HL-60 (cell line): ENCODE data around the gene PTPRJ.
"Not testable (repeated sequence)": the region's sequence is repeated elsewhere in the genome, so short reads cannot be mapped to it uniquely, and the experiment has no call there.

Experiments used
- DNase-seq, 2 experiments: peaks; one replicate each; pipeline ENCODE4 v3.0.0-alpha.2; 2010 to 2020; ENCODE audit warnings: low read depth in 1 of 2, low spot score in 1 of 2
- H3K27ac ChIP-seq: fragments of 250-450 bp; sonication (Bioruptor Pico); replicated peaks from 2 replicates; pipeline ENCODE4 v1.5.1; 2020; ENCODE audit warnings: mild to moderate bottlenecking, moderate library complexity
- H3K27me3 ChIP-seq: fragments of 250-450 bp; sonication (Bioruptor Pico); 2 replicates; pipeline ENCODE4 v1.5.1; 2021; ENCODE audit warnings: mild to moderate bottlenecking, moderate library complexity; ENCODE audit not compliant: insufficient read depth, poor library complexity, severe bottlenecking
- H3K4me3 ChIP-seq: replicated peaks from 2 replicates; pipeline ENCODE4 v1.5.1; 2011; ENCODE audit warnings: mild to moderate bottlenecking, control low read depth, low read length; ENCODE audit not compliant: insufficient read depth
- CTCF ChIP-seq: IDR thresholded peaks from one replicate; pipeline ENCODE4 v1.5.1; 2011; ENCODE audit warnings: low read length, control low read depth, inconsistent platforms; ENCODE audit not compliant: insufficient read depth
- GABPA ChIP-seq: IDR thresholded peaks from 2 replicates; pipeline ENCODE4 v1.6.1; 2012; ENCODE audit warnings: low read depth
- POLR2AphosphoS5 ChIP-seq: IDR thresholded peaks from 2 replicates; pipeline ENCODE4 v1.6.1; 2012; ENCODE audit warnings: low read depth
- SPI1 ChIP-seq: IDR thresholded peaks from 2 replicates; pipeline ENCODE4 v1.6.1; 2012; ENCODE audit warnings: low read depth, mild to moderate bottlenecking, borderline replicate concordance
- TF ChIP-seq, protein P1 (sequence below): IDR thresholded peaks from 2 replicates; pipeline ENCODE4 v1.6.1; 2012; ENCODE audit warnings: low read depth; ENCODE audit not compliant: insufficient replicate concordance

PTPRJ gene

GRCh38 chr11:48022445-48022844 lies 42.1 kb downstream of the PTPRJ start:
- no peak overlapping the region for H3K4me3 ChIP-seq
- TF ChIP-seq CTCF: no peak
- no peak for TF ChIP-seq POLR2AphosphoS5
- TF ChIP-seq SPI1: no peak; the same call in 1 of the 2 replicates
- TF ChIP-seq, protein P1, sequence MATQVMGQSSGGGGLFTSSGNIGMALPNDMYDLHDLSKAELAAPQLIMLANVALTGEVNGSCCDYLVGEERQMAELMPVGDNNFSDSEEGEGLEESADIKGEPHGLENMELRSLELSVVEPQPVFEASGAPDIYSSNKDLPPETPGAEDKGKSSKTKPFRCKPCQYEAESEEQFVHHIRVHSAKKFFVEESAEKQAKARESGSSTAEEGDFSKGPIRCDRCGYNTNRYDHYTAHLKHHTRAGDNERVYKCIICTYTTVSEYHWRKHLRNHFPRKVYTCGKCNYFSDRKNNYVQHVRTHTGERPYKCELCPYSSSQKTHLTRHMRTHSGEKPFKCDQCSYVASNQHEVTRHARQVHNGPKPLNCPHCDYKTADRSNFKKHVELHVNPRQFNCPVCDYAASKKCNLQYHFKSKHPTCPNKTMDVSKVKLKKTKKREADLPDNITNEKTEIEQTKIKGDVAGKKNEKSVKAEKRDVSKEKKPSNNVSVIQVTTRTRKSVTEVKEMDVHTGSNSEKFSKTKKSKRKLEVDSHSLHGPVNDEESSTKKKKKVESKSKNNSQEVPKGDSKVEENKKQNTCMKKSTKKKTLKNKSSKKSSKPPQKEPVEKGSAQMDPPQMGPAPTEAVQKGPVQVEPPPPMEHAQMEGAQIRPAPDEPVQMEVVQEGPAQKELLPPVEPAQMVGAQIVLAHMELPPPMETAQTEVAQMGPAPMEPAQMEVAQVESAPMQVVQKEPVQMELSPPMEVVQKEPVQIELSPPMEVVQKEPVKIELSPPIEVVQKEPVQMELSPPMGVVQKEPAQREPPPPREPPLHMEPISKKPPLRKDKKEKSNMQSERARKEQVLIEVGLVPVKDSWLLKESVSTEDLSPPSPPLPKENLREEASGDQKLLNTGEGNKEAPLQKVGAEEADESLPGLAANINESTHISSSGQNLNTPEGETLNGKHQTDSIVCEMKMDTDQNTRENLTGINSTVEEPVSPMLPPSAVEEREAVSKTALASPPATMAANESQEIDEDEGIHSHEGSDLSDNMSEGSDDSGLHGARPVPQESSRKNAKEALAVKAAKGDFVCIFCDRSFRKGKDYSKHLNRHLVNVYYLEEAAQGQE: no peak
- TF ChIP-seq GABPA: no peak
- no peak overlapping the region; the same call in 1 of the 2 replicates for H3K27ac ChIP-seq
- DNase-seq: peak in 1 of 2 experiments; percentile 60
- H3K27me3 ChIP-seq: no peaks in the 10 kb centered on the region

DNA sequence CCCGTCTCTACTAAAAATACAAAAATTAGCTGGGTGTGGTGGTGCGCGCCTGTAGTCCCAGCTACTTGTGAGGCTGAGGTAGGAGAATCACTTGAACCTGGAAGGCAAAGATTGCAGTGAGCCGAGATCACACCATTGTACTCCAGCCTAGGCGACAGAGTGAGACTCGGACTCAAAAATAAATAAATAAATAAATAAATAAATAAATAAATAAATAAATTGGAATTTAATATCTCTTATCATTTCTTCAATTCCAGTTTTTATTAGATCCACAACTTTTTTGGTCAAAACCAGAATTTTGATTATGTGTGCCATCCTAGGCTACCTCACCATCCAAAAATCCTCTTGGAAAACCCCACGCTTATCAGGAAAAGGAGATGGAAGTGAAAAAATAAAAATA lies 43.2 kb downstream of the PTPRJ start:
- not testable (repeated sequence) for H3K4me3 ChIP-seq, H3K27ac ChIP-seq, DNase-seq, H3K27me3 ChIP-seq

DNA sequence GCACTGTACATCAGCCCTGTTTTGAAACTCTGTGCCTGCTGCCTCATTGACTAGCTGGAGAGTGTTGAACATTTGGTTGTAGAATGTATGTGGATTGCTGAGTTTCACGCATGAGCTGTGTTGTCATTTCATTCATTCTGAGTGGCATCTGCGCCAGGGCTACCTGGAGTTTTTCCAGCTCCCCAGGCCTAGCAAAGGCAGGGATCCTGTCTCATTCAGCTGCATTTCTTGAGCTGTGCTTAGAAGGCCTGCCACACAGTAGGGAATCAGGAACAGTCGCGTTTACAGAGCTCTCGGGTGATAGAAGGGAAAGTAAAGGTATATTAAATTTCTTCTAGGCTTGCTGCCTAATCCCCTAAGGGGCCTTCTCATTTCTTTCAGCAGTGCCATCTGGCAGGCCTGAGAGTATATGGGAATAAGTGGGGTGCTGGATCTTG lies 44.3 kb downstream of the PTPRJ start:
- H3K27me3 ChIP-seq: no peaks in the 10 kb centered on the region
- H3K4me3 ChIP-seq: no peak overlapping the region
- TF ChIP-seq CTCF (no peak), GABPA (no peak), POLR2AphosphoS5 (no peak), SPI1 (no peak)
- TF ChIP-seq, protein P1: no peak
- DNase-seq: no peak
- no peak overlapping the region for H3K27ac ChIP-seq

GRCh38 chr11:48025293-48025983 lies 45.1 kb downstream of the PTPRJ start:
- no peak for DNase-seq
- Histone ChIP-seq H3K27me3 (no peaks in the 10 kb centered on the region), H3K4me3 (no peak overlapping the region), H3K27ac (no peak overlapping the region)
- no peak for TF ChIP-seq GABPA
- no peak for TF ChIP-seq POLR2AphosphoS5
- TF ChIP-seq SPI1: no peak
- TF ChIP-seq, protein P1: no peak
- no peak for TF ChIP-seq CTCF
